Left lung (tissue), 14 donors: ENCODE data around the gene POLL. TPM values are rescaled to one million over a fixed set of nuclear protein-coding genes. Genes with fewer than 3 reads are reported as not detected.
"Not testable (repeated sequence)": the region's sequence is repeated elsewhere in the genome, so short reads cannot be mapped to it uniquely, and the experiment has no call there.

Source experiments
- ATAC-seq: fragments of 200-7000 bp; cut with Tn5 transposase; one replicate; pipeline ENCODE4 v1.9.1; 2020; ENCODE audit warnings: moderate library complexity
- DNase-seq, 4 donors: peaks; one replicate each; pipeline ENCODE4 v3.0.0-alpha.2; 2013 to 2020
- H3K27ac ChIP-seq, 2 donors: fragments of 200-600 bp; sonication (generic) in 1 of 2; one replicate each; pipeline versions ENCODE4 v1.5.0 to v1.8.0; 2020 to 2021
- H3K27me3 ChIP-seq, 2 donors: fragments of 200-600 bp; sonication (generic) in 1 of 2; one replicate each; pipeline versions ENCODE4 v1.5.0 to v1.8.0; 2020 to 2021
- H3K36me3 ChIP-seq, 2 donors: fragments of 200-600 bp; sonication (generic) in 1 of 2; one replicate each; pipeline versions ENCODE4 v1.5.0 to v1.8.0; 2020 to 2021
- H3K4me1 ChIP-seq, 2 donors: fragments of 200-600 bp; one replicate each; pipeline ENCODE4 v1.8.0; 2021
- H3K4me3 ChIP-seq, 2 donors: fragments of 200-600 bp; sonication (generic) in 1 of 2; one replicate each; pipeline versions ENCODE4 v1.5.0 to v1.8.0; 2020 to 2021; ENCODE audit warnings: mild to moderate bottlenecking in 1 of 2
- H3K9me3 ChIP-seq, 2 donors: fragments of 200-600 bp; sonication (generic) in 1 of 2; one replicate each; pipeline versions ENCODE4 v1.5.0 to v1.8.0; 2020 to 2021
- intact Hi-C, 2 donors: fragments of 100-400 bp; cut with DNase I; formaldehyde crosslinking; loops; one replicate each; pipeline versions ENCODE4 v1.11.2 to v1.14.2; 2022
- long read RNA-seq, 12 donors: library from polyadenylated mRNA in 2 of 12; unstranded in 2 of 12; transcript quantifications; one replicate each; pipeline ENCODE4 v2.0.0 and lab custom pipeline, GENCODE V29; 2019 to 2026
- polyA plus RNA-seq, 6 donors: library from polyadenylated mRNA; unstranded; fragments of 120-200 nt; gene quantifications; one replicate each; pipeline ENCODE4 v1.2.1, GENCODE V29; 2013; ENCODE audit not compliant: insufficient read length in 6 of 6
- total RNA-seq, 2 donors: library from RNA; stranded (reverse); fragmentation: NEBNext Ultra II Directional; extraction: Animal tissue kit (Norgen Biotek cat#: 25700); gene quantifications; one replicate each; pipeline ENCODE4 v1.2.1, GENCODE V29; 2021
- TF ChIP-seq, protein P1 (sequence below), 2 donors: fragments of 200-600 bp; sonication (generic) in 1 of 2; IDR thresholded peaks; one replicate each; pipeline versions ENCODE4 v1.5.0 to v1.8.0; 2021; ENCODE audit warnings: antibody characterized with exemption in 2 of 2
- donor health status: DM: no; HTN: yes; CAD: no.
- donor health status: DM: no; HTN: no; CAD: no.

The POLL gene
- 10 to 100 TPM; 22.2 to 27.8 TPM for total RNA-seq
- 10 to 100 TPM; 29.7 to 39.0 (median 36.1) TPM for polyA plus RNA-seq
- long read RNA-seq, donor 1, partial matches to known transcripts = 0 of 1 reads
- long read RNA-seq, donor 1, other reads (novel, unspliced or antisense) = 0 of 1 reads
- long read RNA-seq, donor 2, partial matches to known transcripts = 0 of 3 reads
- long read RNA-seq, donor 2, other reads (novel, unspliced or antisense) = 0 of 3 reads
- long read RNA-seq, donor 3, partial matches to known transcripts = 0 of 3 reads
- long read RNA-seq, donor 3, other reads (novel, unspliced or antisense) = 0 of 3 reads
- long read RNA-seq, donor 4, partial matches to known transcripts = 0 of 8 reads
- long read RNA-seq, donor 4, other reads (novel, unspliced or antisense) = 7 of 8 reads
- long read RNA-seq, donor 5, partial matches to known transcripts = 0 of 1 reads
- long read RNA-seq, donor 5, other reads (novel, unspliced or antisense) = 0 of 1 reads
- long read RNA-seq, donor 6 = 0 reads
- long read RNA-seq, donor 7, partial matches to known transcripts = 0 of 2 reads
- long read RNA-seq, donor 7, other reads (novel, unspliced or antisense) = 0 of 2 reads
- long read RNA-seq, donor 8, partial matches to known transcripts = 0 of 2 reads
- long read RNA-seq, donor 8, other reads (novel, unspliced or antisense) = 0 of 2 reads
- long read RNA-seq, donor 9 = 0 reads
- long read RNA-seq, donor 10, partial matches to known transcripts = 0 of 11 reads
- long read RNA-seq, donor 10, other reads (novel, unspliced or antisense) = 9 of 11 reads
- long read RNA-seq, donor 11, partial matches to known transcripts = 6 of 44 reads
- long read RNA-seq, donor 11, other reads (novel, unspliced or antisense) = 36 of 44 reads
- long read RNA-seq, donor 12, partial matches to known transcripts = 0 of 1 reads
- long read RNA-seq, donor 12, other reads (novel, unspliced or antisense) = 0 of 1 reads

GRCh38 chr10:101587725-101588653 is at the start of gene POLL, which contains the start of gene DPCD:
TSS of gene POLL (minus strand) at chr10:101588257. CDS start at chr10:101587360, 897 bp downstream.
TSS of gene DPCD (plus strand) at chr10:101588321. CDS start at chr10:101588337, 16 bp downstream.
- TF ChIP-seq, protein P1, sequence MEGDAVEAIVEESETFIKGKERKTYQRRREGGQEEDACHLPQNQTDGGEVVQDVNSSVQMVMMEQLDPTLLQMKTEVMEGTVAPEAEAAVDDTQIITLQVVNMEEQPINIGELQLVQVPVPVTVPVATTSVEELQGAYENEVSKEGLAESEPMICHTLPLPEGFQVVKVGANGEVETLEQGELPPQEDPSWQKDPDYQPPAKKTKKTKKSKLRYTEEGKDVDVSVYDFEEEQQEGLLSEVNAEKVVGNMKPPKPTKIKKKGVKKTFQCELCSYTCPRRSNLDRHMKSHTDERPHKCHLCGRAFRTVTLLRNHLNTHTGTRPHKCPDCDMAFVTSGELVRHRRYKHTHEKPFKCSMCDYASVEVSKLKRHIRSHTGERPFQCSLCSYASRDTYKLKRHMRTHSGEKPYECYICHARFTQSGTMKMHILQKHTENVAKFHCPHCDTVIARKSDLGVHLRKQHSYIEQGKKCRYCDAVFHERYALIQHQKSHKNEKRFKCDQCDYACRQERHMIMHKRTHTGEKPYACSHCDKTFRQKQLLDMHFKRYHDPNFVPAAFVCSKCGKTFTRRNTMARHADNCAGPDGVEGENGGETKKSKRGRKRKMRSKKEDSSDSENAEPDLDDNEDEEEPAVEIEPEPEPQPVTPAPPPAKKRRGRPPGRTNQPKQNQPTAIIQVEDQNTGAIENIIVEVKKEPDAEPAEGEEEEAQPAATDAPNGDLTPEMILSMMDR (IDR thresholded peaks at IDR 0.05) = no peak
- ATAC-seq = peak; percentile 97
- H3K27me3 ChIP-seq = no peaks in the 10 kb centered on the region
- H3K27ac ChIP-seq = peak within 1 kb of the TSS in 1 of 2 donors; percentile 68
- H3K4me3 ChIP-seq = peak within 1 kb of the TSS; percentile 93 to 94
- DNase-seq = peak; percentile 96 to 98 (median 97)
- peaks cover 5 to 22% of the 10 kb centered on the region in 2 donors for H3K4me1 ChIP-seq
- no peaks in the 10 kb centered on the region for H3K9me3 ChIP-seq
- intact Hi-C loops = no loop called here
- H3K36me3 ChIP-seq = peaks cover 0 to 16% of the 10 kb centered on the region in 2 donors

- H3K27me3 ChIP-seq, H3K4me3 ChIP-seq, H3K9me3 ChIP-seq, intact Hi-C loops, H3K4me1 ChIP-seq, ATAC-seq, DNase-seq, H3K27ac ChIP-seq: not testable (repeated sequence)
- peaks cover 0 to 19% of the 10 kb centered on the region in 2 donors for H3K36me3 ChIP-seq
Measured at GRCh38 chr10:101633510-101633909, 45.5 kb upstream of the POLL start.

- DNase-seq (no peak), ATAC-seq (peak; percentile 76)
- intact Hi-C loops = no loop called here
- Histone ChIP-seq H3K4me3 (no peak overlapping the region), H3K27me3 (no peaks in the 10 kb centered on the region), H3K27ac (no peak overlapping the region), H3K9me3 (no peaks in the 10 kb centered on the region), H3K4me1 (no peaks in the 10 kb centered on the region), H3K36me3 (peaks cover 0 to 16% of the 10 kb centered on the region in 2 donors)
- TF ChIP-seq, protein P1 (IDR thresholded peaks at IDR 0.05) = no peak
Measured at GRCh38 chr10:101631821-101632475, 43.9 kb upstream of the POLL start.

DNA sequence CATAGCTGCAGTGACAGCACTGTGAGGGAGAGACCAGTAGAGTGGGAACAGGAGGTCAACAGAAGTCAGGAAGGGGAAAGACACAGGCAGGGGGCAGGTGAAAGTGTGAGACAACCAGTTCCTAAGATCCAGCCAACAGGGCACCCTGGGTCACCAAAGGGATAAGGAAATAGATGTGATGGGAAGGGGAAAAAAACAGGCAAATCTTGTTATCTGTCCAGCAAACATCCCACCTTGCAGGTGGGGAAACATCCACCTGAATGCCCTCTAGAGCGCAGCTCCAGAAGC is 42.5 kb upstream of the POLL start:
- TF ChIP-seq, protein P1 (IDR thresholded peaks at IDR 0.05) = no peak
- Histone ChIP-seq H3K36me3 (peaks cover 0 to 18% of the 10 kb centered on the region in 2 donors), H3K9me3 (no peaks in the 10 kb centered on the region), H3K27ac (no peak overlapping the region), H3K4me3 (no peak overlapping the region), H3K4me1 (no peaks in the 10 kb centered on the region), H3K27me3 (no peaks in the 10 kb centered on the region)
- DNase-seq (no peak), ATAC-seq (no peak)
- intact Hi-C loops = no loop called here
